Neural crest cell (in vitro differentiated cells): ENCODE results near the gene POLR2J. TPM values are rescaled to one million over a fixed set of nuclear protein-coding genes. Genes with fewer than 3 reads are reported as not detected.

ENCODE experiments used
- DNase-seq: peaks from one replicate; pipeline ENCODE4 v3.0.0; 2021; ENCODE audit warnings: low read depth, mixed read lengths, low spot score
- H3K27ac Mint-ChIP-seq: one replicate; pipeline ENCODE4 v1.8.0; 2021; ENCODE audit warnings: mild to moderate bottlenecking, mixed read lengths; ENCODE audit not compliant: unreplicated experiment
- H3K27me3 Mint-ChIP-seq: 2 replicates; pipeline ENCODE4 v1.8.0; 2021; ENCODE audit warnings: low read depth, mild to moderate bottlenecking, mixed read lengths
- H3K36me3 Mint-ChIP-seq: 2 replicates; pipeline ENCODE4 v1.8.0; 2021; ENCODE audit warnings: low read depth, mild to moderate bottlenecking, mixed read lengths
- H3K4me1 Mint-ChIP-seq: 2 replicates; pipeline ENCODE4 v1.8.0; 2021; ENCODE audit warnings: mixed read lengths
- H3K4me3 Mint-ChIP-seq: one replicate; pipeline ENCODE4 v1.8.0; 2021; ENCODE audit warnings: mild to moderate bottlenecking, mixed read lengths
- H3K9me3 Mint-ChIP-seq: 2 replicates; pipeline ENCODE4 v1.8.0; 2021; ENCODE audit warnings: mixed read lengths
- microRNA-seq: library from miRNA; unstranded; fragments of <30 nt; microRNA quantifications from one replicate; pipeline ENCODE4, GENCODE V29; 2020
- total RNA-seq: library from RNA; stranded (reverse); gene quantifications from 2 replicates; pipeline ENCODE4 v1.2.1, GENCODE V29; 2021
- TF ChIP-seq, protein P1 (sequence below): fragments of 200-600 bp; sonication (generic); conservative IDR thresholded peaks from 2 replicates; pipeline ENCODE4 v1.5.0; 2021; ENCODE audit warnings: antibody characterized with exemption, mild to moderate bottlenecking

POLR2J gene
- total RNA-seq, 1 donor from 2014 or later: 61.1 TPM

GRCh38 chr7:102426268-102427018 lies 52.3 kb downstream of the POLR2J start:
- H3K4me1 Mint-ChIP-seq: peaks cover 12% of the 10 kb centered on the region
- peaks cover 10% of the 10 kb centered on the region for H3K36me3 Mint-ChIP-seq
- H3K27ac Mint-ChIP-seq: peak overlapping the region; percentile 59
- H3K9me3 Mint-ChIP-seq: no peaks in the 10 kb centered on the region
- TF ChIP-seq, protein P1, sequence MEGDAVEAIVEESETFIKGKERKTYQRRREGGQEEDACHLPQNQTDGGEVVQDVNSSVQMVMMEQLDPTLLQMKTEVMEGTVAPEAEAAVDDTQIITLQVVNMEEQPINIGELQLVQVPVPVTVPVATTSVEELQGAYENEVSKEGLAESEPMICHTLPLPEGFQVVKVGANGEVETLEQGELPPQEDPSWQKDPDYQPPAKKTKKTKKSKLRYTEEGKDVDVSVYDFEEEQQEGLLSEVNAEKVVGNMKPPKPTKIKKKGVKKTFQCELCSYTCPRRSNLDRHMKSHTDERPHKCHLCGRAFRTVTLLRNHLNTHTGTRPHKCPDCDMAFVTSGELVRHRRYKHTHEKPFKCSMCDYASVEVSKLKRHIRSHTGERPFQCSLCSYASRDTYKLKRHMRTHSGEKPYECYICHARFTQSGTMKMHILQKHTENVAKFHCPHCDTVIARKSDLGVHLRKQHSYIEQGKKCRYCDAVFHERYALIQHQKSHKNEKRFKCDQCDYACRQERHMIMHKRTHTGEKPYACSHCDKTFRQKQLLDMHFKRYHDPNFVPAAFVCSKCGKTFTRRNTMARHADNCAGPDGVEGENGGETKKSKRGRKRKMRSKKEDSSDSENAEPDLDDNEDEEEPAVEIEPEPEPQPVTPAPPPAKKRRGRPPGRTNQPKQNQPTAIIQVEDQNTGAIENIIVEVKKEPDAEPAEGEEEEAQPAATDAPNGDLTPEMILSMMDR: no peak
- no peak overlapping the region for H3K4me3 Mint-ChIP-seq
- DNase-seq: no peak
- H3K27me3 Mint-ChIP-seq: no peaks in the 10 kb centered on the region

- no peak for DNase-seq
- no peaks in the 10 kb centered on the region for H3K27me3 Mint-ChIP-seq
- TF ChIP-seq, protein P1: no peak
- H3K9me3 Mint-ChIP-seq: no peaks in the 10 kb centered on the region
- H3K27ac Mint-ChIP-seq: peak overlapping the region; percentile 59
- H3K4me3 Mint-ChIP-seq: no peak overlapping the region
- H3K36me3 Mint-ChIP-seq: peaks cover 10% of the 10 kb centered on the region
- peaks cover 12% of the 10 kb centered on the region for H3K4me1 Mint-ChIP-seq
Measured at GRCh38 chr7:102425639-102426267, 53.0 kb downstream of the POLR2J start.

DNA sequence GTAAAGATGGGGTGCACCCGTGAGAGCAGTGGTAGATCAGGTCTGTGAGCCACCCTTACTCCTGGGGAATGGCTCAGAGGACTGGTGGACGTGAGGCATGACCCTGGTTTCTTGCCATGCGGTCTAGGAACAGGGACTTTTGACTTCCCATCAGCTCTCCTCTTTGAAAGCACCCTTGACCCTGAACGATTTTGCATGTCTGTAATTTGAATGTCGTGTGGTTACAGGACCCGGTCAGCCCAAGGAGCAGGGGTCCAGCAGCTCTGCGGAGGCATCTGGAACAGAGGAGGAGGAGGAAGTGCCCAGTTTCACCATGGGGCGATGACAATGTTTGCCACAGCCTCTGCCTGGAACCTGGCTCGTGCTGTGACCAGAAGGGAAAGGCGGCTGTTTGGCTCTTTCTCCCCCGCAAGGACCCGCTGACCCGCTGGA lies 53.9 kb downstream of the POLR2J start:
- H3K9me3 Mint-ChIP-seq: no peaks in the 10 kb centered on the region
- peaks cover 10% of the 10 kb centered on the region for H3K36me3 Mint-ChIP-seq
- H3K27ac Mint-ChIP-seq: peak overlapping the region; percentile 92
- H3K4me1 Mint-ChIP-seq: peaks cover 12% of the 10 kb centered on the region
- DNase-seq: no peak
- TF ChIP-seq, protein P1: no peak
- no peaks in the 10 kb centered on the region for H3K27me3 Mint-ChIP-seq
- H3K4me3 Mint-ChIP-seq: peak overlapping the region; percentile 38

DNA sequence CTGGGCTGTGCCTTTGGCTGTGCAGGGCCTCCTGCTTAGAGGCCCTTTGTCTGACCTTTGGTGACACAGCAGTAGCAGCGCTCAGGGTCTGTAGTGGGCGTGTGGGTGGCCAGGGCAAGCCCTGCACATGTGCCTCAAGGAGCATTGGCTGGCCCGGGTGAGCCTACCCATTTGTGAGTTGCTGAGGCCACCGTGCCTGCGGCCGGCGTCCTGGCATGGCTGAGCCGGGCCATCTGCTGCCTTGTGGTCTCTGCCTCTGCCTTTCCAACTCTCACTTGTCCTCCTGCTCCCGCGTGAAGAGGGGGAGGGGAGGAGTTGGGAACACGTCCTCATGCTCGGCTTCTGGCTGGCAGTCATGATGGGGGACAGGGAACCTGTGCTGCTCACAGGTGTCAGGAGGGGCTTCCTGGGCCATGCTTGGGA lies 54.6 kb downstream of the POLR2J start:
- TF ChIP-seq, protein P1: no peak
- H3K4me1 Mint-ChIP-seq: peaks cover 12% of the 10 kb centered on the region
- H3K27me3 Mint-ChIP-seq: no peaks in the 10 kb centered on the region
- no peaks in the 10 kb centered on the region for H3K9me3 Mint-ChIP-seq
- DNase-seq: no peak
- H3K36me3 Mint-ChIP-seq: peaks cover 13% of the 10 kb centered on the region
- peak overlapping the region; percentile 38 for H3K4me3 Mint-ChIP-seq
- H3K27ac Mint-ChIP-seq: peak overlapping the region; percentile 92

Small RNAs within 50 kb of the gene (microRNA-seq; reads per million reads assigned to microRNA genes)
- gene MIR4467 (not detected), gene MIR5090 (9.5 reads per million, percentile 17 among the genes with 10 or more reads in this experiment)

Other genes starting within 250 kb of the POLR2J start
- 13.3 and 16.4 TPM in 2 replicates for gene SH2B2, start 192.1 kb downstream of the POLR2J start, total RNA-seq
- gene SPDYE6, start 122.5 kb downstream of the POLR2J start, total RNA-seq: not detected in 2 replicates
- gene PRKRIP1, start 82.6 kb downstream of the POLR2J start, total RNA-seq: 38.3 and 41.9 TPM in 2 replicates
- 48.5 and 51.3 TPM in 2 replicates for gene ORAI2, start 45.3 kb downstream of the POLR2J start, total RNA-seq
- 16.9 and 20.6 TPM in 2 replicates for gene ALKBH4, start 14.1 kb downstream of the POLR2J start, total RNA-seq
- gene LRWD1, start 13.9 kb downstream of the POLR2J start, total RNA-seq: 36.7 and 43.2 TPM in 2 replicates
- 4.5 and 7.2 TPM in 2 replicates for gene RASA4B, start 38.9 kb upstream of the POLR2J start, total RNA-seq
- gene UPK3BL2, start 64.8 kb upstream of the POLR2J start, total RNA-seq: 6.7 and 8.6 TPM in 2 replicates
- gene SPDYE2, start 72.3 kb upstream of the POLR2J start, total RNA-seq: not detected in 2 replicates
- 24.2 and 27.6 TPM in 2 replicates for gene POLR2J3, start 93.7 kb upstream of the POLR2J start, total RNA-seq
- gene RASA4, start 137.8 kb upstream of the POLR2J start, total RNA-seq: 13.6 and 18.9 TPM in 2 replicates
- gene UPK3BL1, start 163.9 kb upstream of the POLR2J start, total RNA-seq: 14.5 and 17.3 TPM in 2 replicates
- gene SPDYE2B, start 171.4 kb upstream of the POLR2J start, total RNA-seq: not detected in 2 replicates
- 1.3 and 5.8 TPM in 2 replicates for gene POLR2J2, start 192.7 kb upstream of the POLR2J start, total RNA-seq